Loucy (cell line): Measurements from ENCODE around the gene RASSF5.

ENCODE experiments used
- H2AFZ ChIP-seq: fragments of 200-600 bp; sonication (generic); 2 replicates; pipeline ENCODE4 v1.6.0; 2016; ENCODE audit warnings: antibody characterized with exemption, mild to moderate bottlenecking, low read length, moderate library complexity
- H3F3A ChIP-seq: fragments of 200-600 bp; 2 replicates; pipeline ENCODE4 v1.6.0; 2016; ENCODE audit warnings: antibody characterized with exemption, low read depth, mild to moderate bottlenecking
- H3K27me3 ChIP-seq: fragments of 200-600 bp; sonication (generic); 2 replicates; pipeline ENCODE4 v1.6.1; 2014; ENCODE audit warnings: low read length, mild to moderate bottlenecking; ENCODE audit not compliant: insufficient read depth, poor library complexity, severe bottlenecking
- H3K36me3 ChIP-seq: fragments of 200-600 bp; sonication (generic); 2 replicates; pipeline ENCODE4 v1.6.1; 2016; ENCODE audit warnings: low read length; ENCODE audit not compliant: insufficient read depth
- H3K4me1 ChIP-seq: fragments of 200-600 bp; sonication (generic); 2 replicates; pipeline ENCODE4 v1.5.1; 2014; ENCODE audit warnings: low read length, mild to moderate bottlenecking; ENCODE audit not compliant: insufficient read depth, poor library complexity, severe bottlenecking
- H3K4me2 ChIP-seq: fragments of 200-600 bp; sonication (generic); 2 replicates; pipeline ENCODE4 v1.6.0; 2014; ENCODE audit warnings: antibody characterized with exemption, low read length, low read depth, mild to moderate bottlenecking; ENCODE audit not compliant: poor library complexity, severe bottlenecking
- H3K4me3 ChIP-seq: fragments of 200-600 bp; sonication (generic); 2 replicates; pipeline ENCODE4 v1.5.1; 2014; ENCODE audit warnings: low read length, mild to moderate bottlenecking, mixed read lengths; ENCODE audit not compliant: poor library complexity, severe bottlenecking
- H3K79me2 ChIP-seq: fragments of 200-600 bp; sonication (generic); 2 replicates; pipeline ENCODE4 v1.6.1; 2014; ENCODE audit warnings: low read length; ENCODE audit not compliant: insufficient read depth
- H3K9ac ChIP-seq: fragments of 200-600 bp; sonication (generic); 2 replicates; pipeline ENCODE4 v1.6.0; 2014; ENCODE audit warnings: mild to moderate bottlenecking, low read depth, low read length, moderate library complexity; ENCODE audit not compliant: poor library complexity, severe bottlenecking
- H3K9me2 ChIP-seq: fragments of 200-600 bp; sonication (generic); replicated peaks from 2 replicates; pipeline ENCODE4 v1.6.1; 2016; ENCODE audit warnings: low read depth, low read length, mixed read lengths
- H3K9me3 ChIP-seq: fragments of 200-600 bp; sonication (generic); 2 replicates; pipeline ENCODE4 v1.6.1; 2014; ENCODE audit warnings: mild to moderate bottlenecking, antibody characterized with exemption, low read length, low read depth; ENCODE audit not compliant: insufficient read depth
- H4K20me1 ChIP-seq: fragments of 200-600 bp; sonication (generic); 2 replicates; pipeline ENCODE4 v1.6.0; 2014; ENCODE audit warnings: antibody characterized with exemption, low read length, mild to moderate bottlenecking; ENCODE audit not compliant: insufficient read depth, poor library complexity, severe bottlenecking
- EZH2phosphoT487 ChIP-seq: fragments of 200-600 bp; IDR thresholded peaks from 2 replicates; pipeline ENCODE4 v1.6.1; 2018; ENCODE audit warnings: antibody characterized with exemption, mild to moderate bottlenecking, moderate library complexity, borderline replicate concordance
- TF ChIP-seq, protein P1 (sequence below): fragments of 200-600 bp; sonication (generic); conservative IDR thresholded peaks from 2 replicates; pipeline ENCODE4 v1.5.1; 2014; ENCODE audit warnings: mild to moderate bottlenecking, antibody characterized with exemption, low read length

The RASSF5 gene

DNA sequence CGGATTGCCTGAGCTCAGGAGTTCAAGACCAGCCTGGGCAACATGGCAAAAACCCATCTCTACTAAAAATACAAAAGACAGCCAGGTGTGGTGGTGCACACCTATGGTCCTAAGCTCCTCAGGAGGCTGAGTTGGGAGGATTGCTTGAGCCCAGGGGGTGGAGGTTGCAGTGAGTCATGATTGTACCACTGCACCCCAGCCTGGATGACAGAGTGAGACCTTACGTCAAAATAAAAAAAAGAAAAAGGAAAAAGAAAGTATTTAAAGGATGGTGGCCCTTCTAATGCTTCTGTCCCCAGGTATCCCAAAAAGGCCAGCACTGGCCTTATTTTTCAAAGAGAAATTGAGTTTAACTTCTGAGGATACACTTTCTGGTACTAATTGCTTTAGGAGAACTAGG, 35.3 kb upstream of the RASSF5 start:
- H2AFZ ChIP-seq, result no peak overlapping the region
- peak overlapping the region; percentile 89 for H3K4me3 ChIP-seq
- peaks cover 33% of the 10 kb centered on the region for H3K79me2 ChIP-seq
- no peaks in the 10 kb centered on the region for H3K27me3 ChIP-seq
- peaks cover 28% of the 10 kb centered on the region; the same call in 1 of the 2 replicates for H3K36me3 ChIP-seq
- peaks cover 16% of the 10 kb centered on the region for H4K20me1 ChIP-seq
- peaks cover 55% of the 10 kb centered on the region for H3K4me1 ChIP-seq
- H3K9ac ChIP-seq, result peak overlapping the region; percentile 84
- no peaks in the 10 kb centered on the region for H3F3A ChIP-seq
- H3K4me2 ChIP-seq, result peak overlapping the region; percentile 94
- no peak for TF ChIP-seq EZH2phosphoT487
- TF ChIP-seq, protein P1, sequence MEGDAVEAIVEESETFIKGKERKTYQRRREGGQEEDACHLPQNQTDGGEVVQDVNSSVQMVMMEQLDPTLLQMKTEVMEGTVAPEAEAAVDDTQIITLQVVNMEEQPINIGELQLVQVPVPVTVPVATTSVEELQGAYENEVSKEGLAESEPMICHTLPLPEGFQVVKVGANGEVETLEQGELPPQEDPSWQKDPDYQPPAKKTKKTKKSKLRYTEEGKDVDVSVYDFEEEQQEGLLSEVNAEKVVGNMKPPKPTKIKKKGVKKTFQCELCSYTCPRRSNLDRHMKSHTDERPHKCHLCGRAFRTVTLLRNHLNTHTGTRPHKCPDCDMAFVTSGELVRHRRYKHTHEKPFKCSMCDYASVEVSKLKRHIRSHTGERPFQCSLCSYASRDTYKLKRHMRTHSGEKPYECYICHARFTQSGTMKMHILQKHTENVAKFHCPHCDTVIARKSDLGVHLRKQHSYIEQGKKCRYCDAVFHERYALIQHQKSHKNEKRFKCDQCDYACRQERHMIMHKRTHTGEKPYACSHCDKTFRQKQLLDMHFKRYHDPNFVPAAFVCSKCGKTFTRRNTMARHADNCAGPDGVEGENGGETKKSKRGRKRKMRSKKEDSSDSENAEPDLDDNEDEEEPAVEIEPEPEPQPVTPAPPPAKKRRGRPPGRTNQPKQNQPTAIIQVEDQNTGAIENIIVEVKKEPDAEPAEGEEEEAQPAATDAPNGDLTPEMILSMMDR, result no peak
- H3K9me3 ChIP-seq, result no peaks in the 10 kb centered on the region
- no peaks in the 10 kb centered on the region for H3K9me2 ChIP-seq

DNA sequence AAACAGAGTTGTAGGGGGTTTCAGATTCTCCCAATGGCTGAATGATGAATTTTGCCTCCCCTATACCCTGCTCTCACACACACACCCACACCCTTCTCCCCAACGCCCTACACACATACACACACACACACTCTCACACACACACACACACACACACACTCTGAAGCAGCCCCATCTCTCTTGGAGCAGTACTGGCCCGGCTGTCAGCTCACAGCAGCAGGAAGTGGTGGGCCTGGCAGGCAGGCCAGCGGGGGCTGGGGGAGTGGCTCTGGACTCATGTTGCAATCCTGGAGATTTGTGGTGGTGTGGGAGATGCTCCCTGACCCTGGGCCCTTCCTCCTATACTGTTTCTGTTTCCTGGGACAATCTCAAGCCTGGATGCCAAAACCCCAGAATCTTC, 34.9 kb upstream of the RASSF5 start:
- TF ChIP-seq, protein P1, result no peak
- TF ChIP-seq EZH2phosphoT487, result no peak
- H3K27me3 ChIP-seq, result no peaks in the 10 kb centered on the region
- H3K9me2 ChIP-seq, result no peaks in the 10 kb centered on the region
- no peaks in the 10 kb centered on the region for H3K9me3 ChIP-seq
- H3K9ac ChIP-seq, result peak overlapping the region; percentile 84
- peaks cover 16% of the 10 kb centered on the region for H4K20me1 ChIP-seq
- no peaks in the 10 kb centered on the region for H3F3A ChIP-seq
- H3K36me3 ChIP-seq, result peaks cover 31% of the 10 kb centered on the region; the same call in 1 of the 2 replicates
- peaks cover 33% of the 10 kb centered on the region for H3K79me2 ChIP-seq
- peaks cover 50% of the 10 kb centered on the region for H3K4me1 ChIP-seq
- peak overlapping the region; percentile 94 for H3K4me2 ChIP-seq
- no peak overlapping the region for H2AFZ ChIP-seq
- peak overlapping the region; percentile 89 for H3K4me3 ChIP-seq

DNA sequence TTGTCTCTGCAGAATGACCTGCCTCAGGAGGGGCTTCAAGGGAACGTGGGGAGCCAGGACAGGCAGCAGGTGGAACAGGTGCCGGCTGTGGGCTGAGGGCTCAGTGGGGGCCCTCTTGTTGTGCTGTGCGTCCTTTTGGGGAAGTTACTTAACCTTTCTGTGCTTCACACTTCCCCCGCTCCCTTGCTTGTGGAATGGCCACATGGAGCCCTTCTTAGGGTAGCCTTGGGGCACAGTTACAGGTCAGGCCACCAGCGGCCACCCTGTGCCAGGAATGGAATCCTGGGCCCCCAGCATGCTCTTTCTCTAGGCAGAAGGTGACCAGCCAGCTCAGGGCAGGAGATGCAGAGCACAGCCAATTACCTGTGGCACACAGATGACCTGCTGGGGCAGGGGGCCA, 34.4 kb upstream of the RASSF5 start:
- Histone ChIP-seq H2AFZ (no peak overlapping the region), H3K79me2 (peaks cover 33% of the 10 kb centered on the region), H3F3A (no peaks in the 10 kb centered on the region), H3K9ac (peak overlapping the region; percentile 84), H3K4me3 (peak overlapping the region; percentile 89), H3K4me1 (peaks cover 46% of the 10 kb centered on the region), H3K36me3 (peaks cover 35% of the 10 kb centered on the region; the same call in 1 of the 2 replicates), H3K27me3 (no peaks in the 10 kb centered on the region), H3K9me3 (no peaks in the 10 kb centered on the region), H4K20me1 (peaks cover 16% of the 10 kb centered on the region), H3K4me2 (peak overlapping the region; percentile 94), H3K9me2 (no peaks in the 10 kb centered on the region)
- TF ChIP-seq, protein P1, result no peak
- TF ChIP-seq EZH2phosphoT487, result no peak
